Measurements from ENCODE around the gene DUT.
"Not testable (repeated sequence)": the region's sequence is repeated elsewhere in the genome, so short reads cannot be mapped to it uniquely, and the experiment has no call there.

Gene DUT

GRCh38 chr15:48330855-48331795 lies at the start of gene DUT:
DUT (plus strand) TSS chr15:48331429; CDS start chr15:48331516, 87 bp downstream.
- DNase-seq: peak; percentile 97

GRCh38 chr15:48281674-48282073 lies 49.6 kb upstream of the DUT start:
- no peak for DNase-seq

- DNase-seq: no peak
These were observed 49.0 kb upstream of the DUT start for GRCh38 chr15:48282216-48282615.

- DNase-seq: peak; percentile 20
These were observed 47.7 kb upstream of the DUT start for GRCh38 chr15:48283396-48284145.

- peak; percentile 74 for DNase-seq
These were observed 45.7 kb upstream of the DUT start for GRCh38 chr15:48285329-48286214.

- no peak for DNase-seq
These were observed 41.6 kb upstream of the DUT start for GRCh38 chr15:48289628-48290027.

GRCh38 chr15:48292458-48292857 lies 38.8 kb upstream of the DUT start:
- DNase-seq: no peak

GRCh38 chr15:48297668-48298067 lies 33.6 kb upstream of the DUT start:
- DNase-seq: no peak

- no peak for DNase-seq
These were observed 32.3 kb upstream of the DUT start for GRCh38 chr15:48298914-48299313.

GRCh38 chr15:48300038-48300437 lies 31.2 kb upstream of the DUT start:
- DNase-seq: no peak

- DNase-seq: no peak
These were observed 26.8 kb upstream of the DUT start for GRCh38 chr15:48304398-48304797.

- DNase-seq: no peak
These were observed 24.6 kb upstream of the DUT start for GRCh38 chr15:48306639-48307038.

GRCh38 chr15:48307586-48307985 lies 23.6 kb upstream of the DUT start:
- DNase-seq: no peak

- no peak for DNase-seq
These were observed 21.5 kb upstream of the DUT start for GRCh38 chr15:48309740-48310139.

GRCh38 chr15:48313216-48313615 lies 18.0 kb upstream of the DUT start:
- no peak for DNase-seq

GRCh38 chr15:48315041-48315440 lies 16.2 kb upstream of the DUT start:
- DNase-seq: no peak

- no peak for DNase-seq
These were observed 14.0 kb upstream of the DUT start for GRCh38 chr15:48317221-48317620.

- peak; percentile 36 for DNase-seq
These were observed 13.1 kb upstream of the DUT start for GRCh38 chr15:48318131-48318530.

GRCh38 chr15:48323294-48323693 lies 7.9 kb upstream of the DUT start:
- DNase-seq: no peak

- DNase-seq: no peak
These were observed 6.3 kb upstream of the DUT start for GRCh38 chr15:48324949-48325348.

- no peak for DNase-seq
These were observed 5.8 kb upstream of the DUT start for GRCh38 chr15:48325400-48325799.

- not testable (repeated sequence) for DNase-seq
These were observed 5.0 kb upstream of the DUT start for GRCh38 chr15:48326180-48326579.

Measured in retina (tissue), 1 donor.